Measurements from ENCODE around the gene PRKCA. TPM values are rescaled to one million over a fixed set of nuclear protein-coding genes. Genes with fewer than 3 reads are reported as not detected.

The PRKCA gene
- total and polyA plus RNA-seq, 5 experiments from 2014 or later = 1.3 to 97.3 (median 5.8) TPM

DNA sequence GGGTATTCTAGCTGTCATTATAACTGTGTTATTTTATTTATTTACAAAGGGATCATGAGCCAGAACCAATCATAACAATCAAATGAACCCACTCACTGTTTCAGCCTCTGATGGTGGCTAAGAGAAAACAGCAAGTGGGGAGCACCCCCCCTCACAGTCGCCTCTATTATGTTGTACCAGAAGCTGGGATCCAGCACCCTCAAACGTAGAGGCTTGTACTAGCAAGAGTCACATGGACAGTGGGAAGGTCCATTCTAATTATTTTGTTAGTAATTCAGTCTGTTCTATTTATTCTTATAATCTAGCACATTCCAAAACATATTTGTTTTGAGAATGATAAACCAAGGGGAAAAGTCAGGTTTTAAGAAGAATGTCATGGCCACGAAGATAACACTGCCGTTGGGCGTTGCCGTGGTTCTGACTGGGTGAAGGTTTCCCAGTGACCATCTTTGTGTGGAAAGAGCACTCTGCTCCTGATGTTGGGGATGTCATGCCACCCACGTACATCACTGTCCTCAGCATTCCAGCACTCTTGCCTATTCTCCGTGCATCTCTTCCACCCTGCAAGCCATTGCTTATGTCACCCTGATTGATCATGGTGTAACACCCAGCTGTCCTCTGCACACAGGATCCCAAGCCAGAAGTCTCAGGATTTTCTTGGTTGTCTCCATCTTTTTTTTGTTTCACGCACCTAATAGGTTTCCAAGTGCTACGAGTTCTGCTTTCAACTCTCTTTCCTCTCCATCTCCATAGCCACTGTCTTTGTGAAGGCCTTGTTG, 205.8 kb downstream of the PRKCA start:
- no peaks in the 10 kb centered on the region for H3K27me3 Mint-ChIP-seq
- peak overlapping the region in 3 of 10 donors; percentile 2 to 87 (median 5) for H3K27ac Mint-ChIP-seq
- DNase-seq = no peak
- H3K4me3 Mint-ChIP-seq = no peak overlapping the region
- no peaks in the 10 kb centered on the region for H3K9me3 Mint-ChIP-seq
- POLR2A ChIA-PET = no interaction called here
- ATAC-seq = no peak
- H3K36me3 Mint-ChIP-seq = peaks cover 0 to 21% (median 6%) of the 10 kb centered on the region in 3 donors
- peaks cover 31 to 80% (median 73%) of the 10 kb centered on the region in 4 donors for H3K4me1 Mint-ChIP-seq

- H3K27ac Mint-ChIP-seq = peak overlapping the region in 7 of 10 donors; percentile 11 to 87 (median 58)
- POLR2A ChIA-PET = no interaction called here
- DNase-seq (no peak), ATAC-seq (no peak)
- no peaks in the 10 kb centered on the region for H3K27me3 Mint-ChIP-seq
- peak overlapping the region in 2 of 10 donors; percentile 20 to 68 for H3K4me3 Mint-ChIP-seq
- peaks cover 0 to 20% (median 6%) of the 10 kb centered on the region in 3 donors for H3K36me3 Mint-ChIP-seq
- peaks cover 30 to 83% (median 66%) of the 10 kb centered on the region in 4 donors for H3K4me1 Mint-ChIP-seq
- no peaks in the 10 kb centered on the region for H3K9me3 Mint-ChIP-seq
Measured at GRCh38 chr17:66508896-66509844, 206.8 kb downstream of the PRKCA start.

DNA sequence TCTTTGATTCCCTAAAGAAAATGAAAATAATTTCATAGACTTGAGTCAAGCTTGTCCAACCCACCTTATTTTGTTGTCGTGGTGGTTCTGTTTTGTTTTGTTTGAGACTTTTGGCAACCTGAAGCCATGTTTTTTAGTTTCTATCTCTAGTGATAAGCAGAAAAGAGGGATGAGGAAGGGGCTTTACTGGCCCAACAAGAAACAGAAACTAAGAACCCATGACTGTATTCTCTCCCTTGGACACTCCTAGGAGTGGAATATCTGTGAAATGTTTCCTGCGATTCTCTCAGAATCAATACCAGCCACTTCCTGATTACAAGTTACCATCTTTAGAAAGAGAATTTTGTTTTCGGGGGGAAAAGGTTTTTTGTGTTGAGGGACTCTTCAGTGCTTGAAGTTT, 207.5 kb downstream of the PRKCA start:
- H3K4me1 Mint-ChIP-seq = peaks cover 30 to 75% (median 61%) of the 10 kb centered on the region in 4 donors
- H3K36me3 Mint-ChIP-seq = peaks cover 0 to 27% (median 7%) of the 10 kb centered on the region in 3 donors
- peak overlapping the region in 5 of 10 donors; percentile 11 to 82 (median 59) for H3K27ac Mint-ChIP-seq
- ATAC-seq (no peak), DNase-seq (no peak)
- no peaks in the 10 kb centered on the region for H3K9me3 Mint-ChIP-seq
- H3K27me3 Mint-ChIP-seq = no peaks in the 10 kb centered on the region
- H3K4me3 Mint-ChIP-seq = peak overlapping the region in 2 of 10 donors; percentile 20 to 68
- POLR2A ChIA-PET = no interaction called here

DNA sequence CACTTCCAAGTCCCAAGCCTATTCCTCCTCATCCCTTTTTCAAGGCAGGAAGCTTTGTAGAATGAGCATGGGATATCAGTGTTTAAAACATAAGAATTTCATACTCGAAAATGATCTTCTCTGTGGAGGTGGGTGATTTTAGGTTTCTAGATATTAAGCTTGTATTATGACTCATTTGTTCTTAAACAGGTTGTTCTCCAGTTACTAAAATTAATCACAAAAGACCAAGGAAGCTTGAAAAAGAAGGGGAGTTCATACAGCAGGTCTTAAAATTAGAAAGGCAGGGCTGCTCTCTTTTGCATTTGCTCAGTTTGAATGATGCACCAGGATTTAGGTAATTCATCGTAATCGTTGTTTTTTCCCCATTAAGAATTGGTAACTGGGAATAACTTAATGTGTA, 208.7 kb downstream of the PRKCA start:
- no peaks in the 10 kb centered on the region for H3K9me3 Mint-ChIP-seq
- peaks cover 28 to 72% (median 63%) of the 10 kb centered on the region in 4 donors for H3K4me1 Mint-ChIP-seq
- no peaks in the 10 kb centered on the region for H3K27me3 Mint-ChIP-seq
- peaks cover 0 to 36% (median 10%) of the 10 kb centered on the region in 3 donors for H3K36me3 Mint-ChIP-seq
- ATAC-seq = no peak
- peak overlapping the region in 1 of 10 donors; percentile 18 for H3K4me3 Mint-ChIP-seq
- POLR2A ChIA-PET = no interaction called here
- DNase-seq = no peak
- H3K27ac Mint-ChIP-seq = peak overlapping the region in 3 of 10 donors; percentile 57 to 73 (median 67)

GRCh38 chr17:66514227-66514806, 211.9 kb downstream of the PRKCA start:
- H3K36me3 Mint-ChIP-seq = peaks cover 4 to 48% (median 13%) of the 10 kb centered on the region in 3 donors
- ATAC-seq = no peak
- no peaks in the 10 kb centered on the region for H3K27me3 Mint-ChIP-seq
- H3K27ac Mint-ChIP-seq = no peak overlapping the region
- H3K4me3 Mint-ChIP-seq = no peak overlapping the region
- DNase-seq = no peak
- peaks cover 24 to 64% (median 53%) of the 10 kb centered on the region in 4 donors for H3K4me1 Mint-ChIP-seq
- POLR2A ChIA-PET = no interaction called here
- H3K9me3 Mint-ChIP-seq = no peaks in the 10 kb centered on the region

- Mint-ChIP-seq H3K27ac (peak overlapping the region in 3 of 10 donors; percentile 56 to 85 (median 80)), H3K36me3 (peaks cover 4 to 51% (median 13%) of the 10 kb centered on the region in 3 donors), H3K4me3 (peak overlapping the region in 1 of 10 donors; percentile 41), H3K27me3 (no peaks in the 10 kb centered on the region), H3K4me1 (peaks cover 20 to 56% (median 43%) of the 10 kb centered on the region in 4 donors), H3K9me3 (no peaks in the 10 kb centered on the region)
- ATAC-seq = no peak
- POLR2A ChIA-PET = no interaction called here
- no peak for DNase-seq
Measured at GRCh38 chr17:66515974-66516373, 213.6 kb downstream of the PRKCA start.

DNA sequence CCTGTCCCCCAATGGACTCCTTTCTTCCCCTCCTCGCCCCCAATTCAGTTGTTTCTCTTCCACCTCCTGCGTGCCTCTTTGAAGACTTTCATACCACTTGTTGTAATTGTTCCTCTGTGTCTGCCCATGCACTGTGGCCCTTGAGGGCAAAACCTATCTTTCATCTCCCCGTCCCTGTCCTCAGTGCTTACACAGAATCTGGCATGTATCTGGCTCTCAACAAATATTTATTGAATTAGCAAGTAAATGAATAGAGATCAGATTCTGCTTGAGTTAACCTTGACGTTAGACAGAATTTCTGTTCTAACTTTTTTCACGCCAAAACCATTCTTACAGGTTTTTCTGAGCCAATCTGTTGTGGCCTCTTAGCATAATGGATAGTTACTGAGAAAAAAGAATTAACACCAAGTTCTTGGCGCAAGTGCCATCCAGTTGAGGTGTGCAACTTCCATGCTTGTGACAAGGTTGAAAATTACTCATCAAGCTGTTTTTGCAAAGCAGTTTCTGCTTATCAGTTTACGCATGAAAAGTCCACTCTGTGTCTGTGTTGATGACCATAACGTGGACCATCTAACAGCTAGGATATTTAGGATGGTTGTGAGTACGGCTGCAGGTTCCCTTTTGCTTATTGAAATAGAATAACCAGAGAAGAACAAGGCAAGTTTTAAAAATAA, 215.1 kb downstream of the PRKCA start:
- POLR2A ChIA-PET = no interaction called here
- Mint-ChIP-seq H3K4me3 (no peak overlapping the region), H3K27ac (peak overlapping the region in 4 of 10 donors; percentile 32 to 70 (median 42)), H3K4me1 (peaks cover 22 to 51% (median 37%) of the 10 kb centered on the region in 4 donors), H3K27me3 (no peaks in the 10 kb centered on the region), H3K36me3 (peaks cover 4 to 56% (median 7%) of the 10 kb centered on the region in 3 donors), H3K9me3 (no peaks in the 10 kb centered on the region)
- ATAC-seq (no peak), DNase-seq (no peak)

DNA sequence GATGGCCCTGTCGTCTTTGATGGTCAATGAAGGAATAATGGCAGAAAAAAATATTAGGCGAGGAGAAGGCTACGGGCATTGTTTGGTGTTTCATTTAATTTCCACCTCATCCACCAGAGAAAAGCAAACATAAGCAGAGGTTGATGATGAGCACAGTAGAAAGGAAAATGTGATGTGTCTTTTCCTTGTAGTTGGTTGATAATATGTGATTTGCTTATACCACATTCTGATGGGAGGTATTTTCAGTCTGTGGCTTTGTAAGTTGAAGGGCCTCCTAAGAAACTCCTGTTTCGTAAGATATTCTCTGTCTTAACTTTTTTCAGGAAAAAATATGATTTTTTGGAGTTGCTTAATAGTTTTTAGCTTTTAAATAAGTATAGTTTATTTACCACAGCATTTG, 215.7 kb downstream of the PRKCA start:
- peaks cover 4 to 62% (median 7%) of the 10 kb centered on the region in 3 donors for H3K36me3 Mint-ChIP-seq
- H3K4me1 Mint-ChIP-seq = peaks cover 27 to 51% (median 39%) of the 10 kb centered on the region in 4 donors
- POLR2A ChIA-PET = no interaction called here
- peak overlapping the region in 4 of 10 donors; percentile 4 to 71 (median 37) for H3K27ac Mint-ChIP-seq
- no peaks in the 10 kb centered on the region for H3K27me3 Mint-ChIP-seq
- DNase-seq (no peak), ATAC-seq (no peak)
- H3K4me3 Mint-ChIP-seq = no peak overlapping the region
- no peaks in the 10 kb centered on the region for H3K9me3 Mint-ChIP-seq

- peak in 3 of 10 donors; percentile 5 to 35 (median 19) for DNase-seq
- peak in 1 of 2 donors; percentile 61 for ATAC-seq
Measured at GRCh38 chr17:66518677-66519076, 216.3 kb downstream of the PRKCA start.

DNA sequence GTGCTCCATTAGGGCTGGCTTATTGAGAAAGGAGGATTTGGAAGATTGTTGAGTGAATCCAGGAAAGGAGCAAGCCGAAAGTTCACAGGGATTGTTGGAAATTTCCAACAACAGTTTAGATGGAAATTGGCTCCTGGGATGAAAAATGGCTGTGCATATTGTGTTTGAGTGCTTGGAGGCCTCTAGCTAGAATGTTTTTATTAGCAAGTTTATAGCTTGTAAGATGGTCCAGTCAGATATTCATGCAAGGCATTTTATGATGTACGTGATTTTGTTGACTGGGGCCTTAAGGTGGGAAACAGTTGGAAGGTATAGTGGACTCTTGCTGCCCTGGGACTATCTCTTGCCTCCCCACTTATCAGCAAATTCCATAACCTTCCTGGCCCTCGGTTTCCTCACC, 216.7 kb downstream of the PRKCA start:
- Mint-ChIP-seq H3K4me3 (no peak overlapping the region), H3K36me3 (peaks cover 4 to 61% (median 14%) of the 10 kb centered on the region in 3 donors), H3K27me3 (no peaks in the 10 kb centered on the region), H3K27ac (peak overlapping the region in 6 of 10 donors; percentile 25 to 83 (median 68)), H3K4me1 (peaks cover 29 to 62% (median 42%) of the 10 kb centered on the region in 4 donors), H3K9me3 (no peaks in the 10 kb centered on the region)
- POLR2A ChIA-PET = no interaction called here
- DNase-seq = no peak
- ATAC-seq = no peak

More at GRCh38 chr17:66518677-66519076, 216.3 kb downstream of the PRKCA start:
- Mint-ChIP-seq H3K4me1 (peaks cover 29 to 57% (median 41%) of the 10 kb centered on the region in 4 donors), H3K9me3 (no peaks in the 10 kb centered on the region), H3K27me3 (no peaks in the 10 kb centered on the region), H3K4me3 (no peak overlapping the region), H3K36me3 (peaks cover 4 to 62% (median 10%) of the 10 kb centered on the region in 3 donors), H3K27ac (peak overlapping the region in 6 of 10 donors; percentile 25 to 83 (median 68))
- POLR2A ChIA-PET = no interaction called here

DNA sequence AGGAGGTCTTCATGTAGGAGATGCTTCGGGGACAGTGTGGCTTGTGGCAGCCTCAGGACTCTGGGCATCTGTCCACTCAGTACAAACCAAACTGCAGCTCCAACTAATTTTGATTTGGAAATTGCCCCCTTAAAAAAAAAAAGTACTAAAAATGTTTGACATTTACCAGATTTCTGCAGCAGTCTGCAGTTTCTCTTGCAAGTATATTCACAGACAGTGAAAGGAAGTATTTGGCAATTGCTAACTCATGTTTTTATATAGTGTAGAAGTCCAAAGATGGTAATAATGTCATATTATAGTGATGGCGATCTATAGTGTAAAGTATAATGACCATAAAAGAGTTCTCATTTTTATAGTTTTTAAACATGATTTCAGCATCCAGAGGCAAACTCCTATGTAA, 218.6 kb downstream of the PRKCA start:
- Mint-ChIP-seq H3K4me1 (peaks cover 32 to 72% (median 55%) of the 10 kb centered on the region in 4 donors), H3K27me3 (no peaks in the 10 kb centered on the region), H3K27ac (peak overlapping the region in 1 of 10 donors; percentile 63), H3K9me3 (peaks cover 0 to 4% (median 0%) of the 10 kb centered on the region in 9 donors), H3K4me3 (no peak overlapping the region), H3K36me3 (peaks cover 9 to 56% (median 23%) of the 10 kb centered on the region in 3 donors)
- DNase-seq (no peak), ATAC-seq (no peak)
- POLR2A ChIA-PET = no interaction called here
